H7 (cell line): ENCODE data around the gene STIM2. TPM values are rescaled to one million over a fixed set of nuclear protein-coding genes. Genes with fewer than 3 reads are reported as not detected.
"Not testable (repeated sequence)": the region's sequence is repeated elsewhere in the genome, so short reads cannot be mapped to it uniquely, and the experiment has no call there.

Source experiments
- DNase-seq: peaks from one replicate; pipeline ENCODE4 v3.0.0; 2012
- H3K27me3 ChIP-seq: 2 replicates; pipeline ENCODE4 v1.6.0; 2011; ENCODE audit warnings: mild to moderate bottlenecking, low read length; ENCODE audit not compliant: control insufficient read depth, insufficient read depth
- H3K36me3 ChIP-seq: replicated peaks from 2 replicates; pipeline ENCODE4 v1.5.1; 2011; ENCODE audit warnings: low read length; ENCODE audit not compliant: control insufficient read depth, insufficient read depth
- H3K4me3 ChIP-seq: 2 replicates; pipeline ENCODE4 v1.5.1; 2011; ENCODE audit warnings: low read depth, mild to moderate bottlenecking, control low read depth, low read length, moderate library complexity; ENCODE audit not compliant: insufficient read depth
- total RNA-seq: library from RNA; depleted of rRNA; stranded (reverse); fragments of >200 nt; shearing (Covaris generic); gene quantifications from 2 replicates; pipeline ENCODE4 v1.2.3, GENCODE V29; 2014

STIM2 gene
- total RNA-seq, 1 experiment from 2014 or later = 13.3 TPM

GRCh38 chr4:26952891-26953290 is 92.2 kb downstream of the STIM2 start:
- no peak for DNase-seq
- H3K27me3 ChIP-seq = no peaks in the 10 kb centered on the region
- H3K36me3 ChIP-seq = no peaks in the 10 kb centered on the region
- H3K4me3 ChIP-seq = no peak overlapping the region

GRCh38 chr4:26953366-26953765 is 92.7 kb downstream of the STIM2 start:
- H3K4me3 ChIP-seq = no peak overlapping the region
- no peak for DNase-seq
- H3K36me3 ChIP-seq = no peaks in the 10 kb centered on the region
- H3K27me3 ChIP-seq = no peaks in the 10 kb centered on the region

GRCh38 chr4:26953770-26954423 is 93.3 kb downstream of the STIM2 start:
- DNase-seq = no peak
- no peak overlapping the region for H3K4me3 ChIP-seq
- H3K36me3 ChIP-seq = no peaks in the 10 kb centered on the region
- no peaks in the 10 kb centered on the region for H3K27me3 ChIP-seq

- H3K4me3 ChIP-seq = no peak overlapping the region
- H3K27me3 ChIP-seq = no peaks in the 10 kb centered on the region
- H3K36me3 ChIP-seq = no peaks in the 10 kb centered on the region
- no peak for DNase-seq
Observed at GRCh38 chr4:26955241-26955640, 94.6 kb downstream of the STIM2 start.

GRCh38 chr4:26958925-26959653 is 98.4 kb downstream of the STIM2 start:
- H3K27me3 ChIP-seq = no peaks in the 10 kb centered on the region
- no peak for DNase-seq
- no peak overlapping the region for H3K4me3 ChIP-seq
- no peaks in the 10 kb centered on the region for H3K36me3 ChIP-seq

- Histone ChIP-seq H3K36me3 (no peaks in the 10 kb centered on the region), H3K27me3 (no peaks in the 10 kb centered on the region), H3K4me3 (no peak overlapping the region)
- no peak for DNase-seq
Observed at GRCh38 chr4:26959654-26960047, 99.0 kb downstream of the STIM2 start.

GRCh38 chr4:26962720-26963119 is 102.1 kb downstream of the STIM2 start:
- no peaks in the 10 kb centered on the region for H3K27me3 ChIP-seq
- DNase-seq = no peak

GRCh38 chr4:26964512-26964911 is 103.9 kb downstream of the STIM2 start:
- Histone ChIP-seq H3K4me3 (no peak overlapping the region), H3K36me3 (no peaks in the 10 kb centered on the region), H3K27me3 (no peaks in the 10 kb centered on the region)
- DNase-seq = no peak

More at GRCh38 chr4:26962720-26963119, 102.1 kb downstream of the STIM2 start:
- no peaks in the 10 kb centered on the region for H3K36me3 ChIP-seq
- H3K4me3 ChIP-seq = no peak overlapping the region

- no peak overlapping the region for H3K4me3 ChIP-seq
- H3K36me3 ChIP-seq = no peaks in the 10 kb centered on the region
- no peak for DNase-seq
- H3K27me3 ChIP-seq = no peaks in the 10 kb centered on the region
Observed at GRCh38 chr4:26964994-26965393, 104.4 kb downstream of the STIM2 start.

GRCh38 chr4:26975464-26976181 is 115.0 kb downstream of the STIM2 start:
- not testable (repeated sequence) for H3K36me3 ChIP-seq, DNase-seq, H3K4me3 ChIP-seq, H3K27me3 ChIP-seq

- Histone ChIP-seq H3K27me3 (no peaks in the 10 kb centered on the region), H3K36me3 (no peaks in the 10 kb centered on the region), H3K4me3 (no peak overlapping the region)
- no peak for DNase-seq
Observed at GRCh38 chr4:26978387-26979053, 117.9 kb downstream of the STIM2 start.

GRCh38 chr4:26984896-26985295 is 124.3 kb downstream of the STIM2 start:
- no peak for DNase-seq
- no peak overlapping the region for H3K4me3 ChIP-seq
- no peaks in the 10 kb centered on the region for H3K36me3 ChIP-seq
- no peaks in the 10 kb centered on the region for H3K27me3 ChIP-seq

- Histone ChIP-seq H3K36me3 (no peaks in the 10 kb centered on the region), H3K4me3 (no peak overlapping the region), H3K27me3 (no peaks in the 10 kb centered on the region)
- DNase-seq = no peak
Observed at GRCh38 chr4:26985873-26986272, 125.2 kb downstream of the STIM2 start.

- DNase-seq = no peak
- H3K4me3 ChIP-seq = no peak overlapping the region
- no peaks in the 10 kb centered on the region for H3K36me3 ChIP-seq
Observed at GRCh38 chr4:26987191-26987590, 126.5 kb downstream of the STIM2 start.

More at GRCh38 chr4:26987191-26987590, 126.5 kb downstream of the STIM2 start:
- no peaks in the 10 kb centered on the region for H3K27me3 ChIP-seq
